HepG2 (cell line): Measurements from ENCODE around the gene PAQR3. TPM values are rescaled to one million over a fixed set of nuclear protein-coding genes. Genes with fewer than 3 reads are reported as not detected.
A peak's percentile ranks its signal among the peaks of the same experiment; 100 is the strongest.

Experiments used
- ATAC-seq: fragments of 200-7000 bp; cut with Tn5 transposase; 3 replicates; pipeline ENCODE4 v1.9.1; 2020; ENCODE audit warnings: mild to moderate bottlenecking, moderate library complexity
- BruUV-seq: library from RNA; stranded (reverse); fragments of 400-500 nt; replicated peaks from 2 replicates; lab custom pipeline; 2021; lab: Mats Ljungman, UMichigan
- CTCF ChIA-PET: fragments of 300-600 bp; formaldehyde crosslinking; extraction: SDS; loops from one replicate; lab custom pipeline; 2021; ENCODE audit warnings: low total read pairs, inconsistent platforms, low intra/inter-chr PET ratio; lab: Yijun Ruan, JAX
- POLR2A ChIA-PET: fragments of 350-600 bp; sonication (Branson Sonifier 250); formaldehyde crosslinking; loops from one replicate; lab custom pipeline; 2020; ENCODE audit warnings: antibody characterized with exemption, inconsistent platforms; lab: Yijun Ruan, JAX
- DNase-seq: peaks from one replicate; pipeline ENCODE4 v3.0.0-alpha.2; 2015; ENCODE audit warnings: low spot score
- FAIRE-seq: peaks from 3 replicates; lab custom pipeline; 2011; peaks lifted over from hg19 to GRCh38; lab: Jason Lieb, UNC
- H2AFZ ChIP-seq: one replicate; pipeline ENCODE4 v1.6.1; 2011; ENCODE audit warnings: low read length, inconsistent platforms
- H3K27ac ChIP-seq: fragments of 300-600 bp; 3 replicates; pipeline ENCODE4 v1.8.0; 2011; ENCODE audit warnings: mixed run types, mild to moderate bottlenecking, mixed read lengths, low read length, inconsistent platforms; ENCODE audit not compliant: insufficient read depth; ENCODE audit errors: extremely low read length
- H3K27me3 ChIP-seq, 2 experiments: fragments of 200-600 bp in 1 of 2; 2 replicates in 1 of 2; 3 replicates in 1 of 2; pipeline versions ENCODE4 v1.6.0 to v1.8.0; 2011; ENCODE audit warnings: low read length in 2 of 2, mild to moderate bottlenecking in 2 of 2, moderate library complexity in 2 of 2, inconsistent platforms in 1 of 2; ENCODE audit not compliant: insufficient read depth in 2 of 2, control insufficient read depth in 1 of 2
- H3K36me3 ChIP-seq, 2 experiments: fragments of 200-600 bp in 1 of 2; replicated peaks in 1 of 2; 2 replicates in 1 of 2; 3 replicates in 1 of 2; pipeline versions ENCODE4 v1.5.1 to v1.8.0; 2011; ENCODE audit warnings: low read length in 2 of 2, inconsistent platforms in 1 of 2; ENCODE audit not compliant: insufficient read depth in 2 of 2, control insufficient read depth in 1 of 2
- H3K4me1 ChIP-seq: 2 replicates; pipeline ENCODE4 v1.5.1; 2012; ENCODE audit warnings: low read length, inconsistent platforms; ENCODE audit not compliant: insufficient read depth
- H3K4me2 ChIP-seq: 2 replicates; pipeline ENCODE4 v1.6.0; 2011; ENCODE audit warnings: low read depth, low read length, inconsistent platforms
- H3K4me3 ChIP-seq, 3 experiments: fragments of 200-600 bp in 1 of 3; sonication (generic), shearing (Covaris generic) in 1 of 3; replicated peaks in 1 of 3; 2 replicates each; pipeline ENCODE4 v1.5.1; 2011 to 2016; ENCODE audit warnings: low read length in 3 of 3, inconsistent platforms in 2 of 3, low read depth in 2 of 3, mild to moderate bottlenecking in 2 of 3, control low read depth in 1 of 3, mixed read lengths in 1 of 3; ENCODE audit not compliant: insufficient read depth in 1 of 3
- H3K79me2 ChIP-seq: one replicate; pipeline ENCODE4 v1.6.1; 2011; ENCODE audit warnings: low read length, inconsistent platforms; ENCODE audit not compliant: insufficient read depth
- H3K9ac ChIP-seq: 2 replicates; pipeline ENCODE4 v1.6.0; 2011; ENCODE audit warnings: mild to moderate bottlenecking, low read depth, low read length, inconsistent platforms; ENCODE audit not compliant: insufficient read depth
- H3K9me3 ChIP-seq: 2 replicates; pipeline ENCODE4 v1.5.1; 2012; ENCODE audit warnings: mild to moderate bottlenecking, low read length
- H4K20me1 ChIP-seq: 2 replicates; pipeline ENCODE4 v1.6.0; 2011; ENCODE audit warnings: inconsistent platforms, mild to moderate bottlenecking, low read length, moderate library complexity; ENCODE audit not compliant: insufficient read depth
- KAT2B ChIP-seq: fragments of 150-350 bp; IDR thresholded peaks from 2 replicates; pipeline ENCODE4 v1.6.1; 2014; ENCODE audit warnings: low read depth, low read length, borderline replicate concordance
- MAFK ChIP-seq, 2 experiments: IDR thresholded peaks in 1 of 2; conservative IDR thresholded peaks in 1 of 2; 2 replicates each; pipeline ENCODE4 v1.6.1; 2011; ENCODE audit warnings: improper control_type of control experiment in 2 of 2, low read length in 2 of 2
- MYC ChIP-seq: sonication (generic); formaldehyde crosslinking; IDR thresholded peaks from 2 replicates; pipeline ENCODE4 v1.9.0; 2021; ENCODE audit warnings: missing genetic modification reagents, borderline replicate concordance
- REPIN1 ChIP-seq: sonication (generic); formaldehyde crosslinking; IDR thresholded peaks from 2 replicates; pipeline ENCODE4 v1.8.0; 2022; ENCODE audit warnings: missing genetic modification reagents, low read depth, mild to moderate bottlenecking, borderline replicate concordance
- SMARCE1 ChIP-seq: fragments of 450-650 bp; IDR thresholded peaks from 2 replicates; pipeline ENCODE4 v1.6.1; 2017; ENCODE audit warnings: borderline replicate concordance
- ZNF121 ChIP-seq: sonication (generic); formaldehyde crosslinking; IDR thresholded peaks from 2 replicates; pipeline ENCODE4 v1.5.0; 2020; ENCODE audit warnings: mild to moderate bottlenecking, missing genetic modification reagents
- WGBS: methylation state at CpG from one replicate; pipeline ENCODE4 v1.1.6; 2017; ENCODE audit warnings: low lambda C conversion rate; 5-methylcytosine and 5-hydroxymethylcytosine counted together
- in situ Hi-C: cut with HindIII; loops from 2 replicates; pipeline ENCODE4 v1.10.0; 2017; ENCODE audit warnings: low pct_unique_long_range_greater_than_20kb; ENCODE audit not compliant: extremely low pct_ligation_motif_present
- intact Hi-C: fragments of 100-400 bp; cut with micrococcal nuclease; formaldehyde crosslinking; loops from one replicate; pipeline ENCODE4 v1.10.0; 2022; ENCODE audit not compliant: unreplicated experiment
- polyA plus RNA-seq, 8 experiments: library from polyadenylated mRNA; depleted of rRNA in 3 of 8; stranded (reverse) in 7 of 8; unstranded in 1 of 8; fragments of >200 nt; fragmentation: Illumina TruSeq in 4 of 8; extraction: Trizol in 4 of 8; gene quantifications; 2 replicates each; pipeline versions ENCODE4 v1.2.1 to v1.2.3, GENCODE V29; 2011 to 2016; ENCODE audit warnings: low read depth in 4 of 8, missing spikeins in 1 of 8, mixed read lengths in 1 of 8; ENCODE audit not compliant: insufficient read depth in 1 of 8
- total RNA-seq, 5 experiments: library from RNA; depleted of rRNA; stranded (reverse); fragments of >200 nt; fragmentation: Illumina TruSeq; extraction: Trizol; gene quantifications; 2 replicates each; pipeline ENCODE4 v1.2.3, GENCODE V29; 2016; ENCODE audit warnings: low read depth in 1 of 5
- TF ChIP-seq, protein P1 (sequence below): sonication (generic); formaldehyde crosslinking; IDR thresholded peaks from 2 replicates; pipeline ENCODE4 v1.5.0; 2020; ENCODE audit warnings: mild to moderate bottlenecking, missing genetic modification reagents
- TF ChIP-seq, protein P2 (sequence below): sonication (generic); formaldehyde crosslinking; conservative IDR thresholded peaks from 2 replicates; pipeline ENCODE4 v1.8.0; 2022; ENCODE audit warnings: mild to moderate bottlenecking, moderate library complexity, missing genetic modification reagents

Gene PAQR3
- total and polyA plus RNA-seq, 2 of the 13 experiments (the other 11 are each of a cell fraction or from before 2014, with no cell fraction given): 9.9 to 13.6 TPM

DNA sequence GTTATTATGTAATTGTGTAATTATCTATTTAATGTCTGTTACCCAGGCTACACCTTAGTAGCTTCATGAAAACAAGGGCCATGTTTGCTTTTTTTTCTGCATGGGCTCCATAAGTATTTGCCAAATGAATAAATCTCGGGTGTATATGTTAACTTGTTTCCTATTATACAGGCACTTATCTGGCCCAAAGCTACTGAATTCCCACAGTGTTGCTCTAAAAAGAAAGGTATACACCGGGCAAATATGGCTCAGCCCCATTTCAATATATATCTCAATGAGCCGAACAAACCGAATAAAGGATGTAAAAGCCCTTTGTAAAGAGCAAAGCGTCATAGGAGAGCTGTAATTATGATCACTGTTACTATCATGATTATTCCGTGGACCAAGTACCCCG is 767 bp downstream of the PAQR3 start:
- Histone ChIP-seq H3K79me2 (no peaks in the 10 kb centered on the region), H4K20me1 (no peaks in the 10 kb centered on the region), H3K9ac (peak overlapping the region; percentile 82), H2AFZ (no peak overlapping the region), H3K27me3 (peaks cover 0 to 14% of the 10 kb centered on the region in 2 experiments; a peak in 3 of 5 replicates), H3K27ac (no peak overlapping the region), H3K36me3 (no peaks in the 10 kb centered on the region), H3K9me3 (no peaks in the 10 kb centered on the region), H3K4me3 (peak overlapping the region; percentile 74 to 97 (median 76)), H3K4me1 (peaks cover 53% of the 10 kb centered on the region), H3K4me2 (peak overlapping the region; percentile 78)
- DNase-seq (no peak), ATAC-seq (no peak), FAIRE-seq (no peak)
- 0% methylated on average over 7 of the region's 7 CpGs for WGBS
- CTCF ChIA-PET: no interaction called here
- in situ Hi-C loops: no loop called here
- POLR2A ChIA-PET: interaction anchor here (0.9 kb wide), 1 partner anchor 11 kb away, joined by 3 read pairs; no protein-coding TSS in a partner anchor
- TSS peak; percentile 71 for BruUV-seq
- intact Hi-C loops: no loop called here
- TF ChIP-seq, protein P1, sequence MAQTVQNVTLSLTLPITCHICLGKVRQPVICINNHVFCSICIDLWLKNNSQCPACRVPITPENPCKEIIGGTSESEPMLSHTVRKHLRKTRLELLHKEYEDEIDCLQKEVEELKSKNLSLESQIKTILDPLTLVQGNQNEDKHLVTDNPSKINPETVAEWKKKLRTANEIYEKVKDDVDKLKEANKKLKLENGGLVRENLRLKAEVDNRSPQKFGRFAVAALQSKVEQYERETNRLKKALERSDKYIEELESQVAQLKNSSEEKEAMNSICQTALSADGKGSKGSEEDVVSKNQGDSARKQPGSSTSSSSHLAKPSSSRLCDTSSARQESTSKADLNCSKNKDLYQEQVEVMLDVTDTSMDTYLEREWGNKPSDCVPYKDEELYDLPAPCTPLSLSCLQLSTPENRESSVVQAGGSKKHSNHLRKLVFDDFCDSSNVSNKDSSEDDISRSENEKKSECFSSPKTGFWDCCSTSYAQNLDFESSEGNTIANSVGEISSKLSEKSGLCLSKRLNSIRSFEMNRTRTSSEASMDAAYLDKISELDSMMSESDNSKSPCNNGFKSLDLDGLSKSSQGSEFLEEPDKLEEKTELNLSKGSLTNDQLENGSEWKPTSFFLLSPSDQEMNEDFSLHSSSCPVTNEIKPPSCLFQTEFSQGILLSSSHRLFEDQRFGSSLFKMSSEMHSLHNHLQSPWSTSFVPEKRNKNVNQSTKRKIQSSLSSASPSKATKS (CRISPR knock-in tag): no peak
- TF ChIP-seq REPIN1 (CRISPR knock-in tag) (no peak), MAFK (conservative IDR thresholded peaks at IDR 0.05 in 1 of 2, IDR thresholded peaks at IDR 0.05 in 1 of 2; ENCODE audit: low read length in 2 of 2) (no peak), KAT2B (no peak), SMARCE1 (no peak), MYC (CRISPR knock-in tag) (no peak), ZNF121 (CRISPR knock-in tag) (no peak)
- TF ChIP-seq, protein P2, sequence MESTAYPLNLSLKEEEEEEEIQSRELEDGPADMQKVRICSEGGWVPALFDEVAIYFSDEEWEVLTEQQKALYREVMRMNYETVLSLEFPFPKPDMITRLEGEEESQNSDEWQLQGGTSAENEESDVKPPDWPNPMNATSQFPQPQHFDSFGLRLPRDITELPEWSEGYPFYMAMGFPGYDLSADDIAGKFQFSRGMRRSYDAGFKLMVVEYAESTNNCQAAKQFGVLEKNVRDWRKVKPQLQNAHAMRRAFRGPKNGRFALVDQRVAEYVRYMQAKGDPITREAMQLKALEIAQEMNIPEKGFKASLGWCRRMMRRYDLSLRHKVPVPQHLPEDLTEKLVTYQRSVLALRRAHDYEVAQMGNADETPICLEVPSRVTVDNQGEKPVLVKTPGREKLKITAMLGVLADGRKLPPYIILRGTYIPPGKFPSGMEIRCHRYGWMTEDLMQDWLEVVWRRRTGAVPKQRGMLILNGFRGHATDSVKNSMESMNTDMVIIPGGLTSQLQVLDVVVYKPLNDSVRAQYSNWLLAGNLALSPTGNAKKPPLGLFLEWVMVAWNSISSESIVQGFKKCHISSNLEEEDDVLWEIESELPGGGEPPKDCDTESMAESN: no peak
